Hepatocyte (in vitro differentiated cells): ENCODE data around the gene CBX3. TPM values are rescaled to one million over a fixed set of nuclear protein-coding genes. Genes with fewer than 3 reads are reported as not detected.

Experiments
- DNase-seq: peaks from one replicate; pipeline ENCODE4 v3.0.0-alpha.2; 2016; ENCODE audit warnings: low spot score
- H2AFZ ChIP-seq: fragments of 200-600 bp; sonication (generic); 2 replicates; pipeline ENCODE4 v1.6.0; 2016; ENCODE audit warnings: antibody characterized with exemption, mild to moderate bottlenecking
- H3K27ac ChIP-seq: fragments of 200-600 bp; sonication (generic); 2 replicates; pipeline ENCODE4 v1.5.1; 2016; ENCODE audit warnings: mild to moderate bottlenecking
- H3K27me3 ChIP-seq: fragments of 200-600 bp; sonication (generic); 2 replicates; pipeline ENCODE4 v1.6.1; 2016
- H3K36me3 ChIP-seq: fragments of 200-600 bp; sonication (generic); replicated peaks from 2 replicates; pipeline ENCODE4 v1.5.1; 2016; ENCODE audit warnings: low read depth; ENCODE audit not compliant: insufficient read depth
- H3K4me1 ChIP-seq: fragments of 200-600 bp; sonication (generic); 2 replicates; pipeline ENCODE4 v1.5.1; 2016; ENCODE audit warnings: mild to moderate bottlenecking, moderate library complexity; ENCODE audit not compliant: insufficient read depth
- H3K4me2 ChIP-seq: fragments of 200-600 bp; sonication (generic); 2 replicates; pipeline ENCODE4 v1.6.0; 2016
- H3K4me3 ChIP-seq: fragments of 200-600 bp; sonication (generic); 2 replicates; pipeline ENCODE4 v1.5.1; 2016; ENCODE audit warnings: mild to moderate bottlenecking
- H3K79me2 ChIP-seq: fragments of 200-600 bp; sonication (generic); 2 replicates; pipeline ENCODE4 v1.6.0; 2017; ENCODE audit warnings: mild to moderate bottlenecking
- H3K9me2 ChIP-seq: fragments of 200-600 bp; sonication (generic); replicated peaks from 2 replicates; pipeline ENCODE4 v1.6.0; 2017; ENCODE audit warnings: mild to moderate bottlenecking; ENCODE audit not compliant: insufficient read depth
- H3K9me3 ChIP-seq: fragments of 200-600 bp; sonication (generic); 2 replicates; pipeline ENCODE4 v1.5.1; 2016; ENCODE audit warnings: low read depth, mild to moderate bottlenecking
- H4K20me1 ChIP-seq: fragments of 200-600 bp; sonication (generic); 2 replicates; pipeline ENCODE4 v1.6.0; 2016; ENCODE audit warnings: mild to moderate bottlenecking; ENCODE audit not compliant: insufficient read depth, poor library complexity, severe bottlenecking
- EZH2 ChIP-seq: fragments of 200-600 bp; sonication (generic); IDR thresholded peaks from 2 replicates; pipeline ENCODE4 v1.6.1; 2016; ENCODE audit warnings: antibody characterized with exemption, mild to moderate bottlenecking, borderline replicate concordance
- EZH2phosphoT487 ChIP-seq: fragments of 200-600 bp; sonication (generic); IDR thresholded peaks from one replicate; pipeline ENCODE4 v1.6.1; 2018; ENCODE audit warnings: antibody characterized with exemption, mild to moderate bottlenecking, low read depth, moderate library complexity; ENCODE audit not compliant: unreplicated experiment, severe bottlenecking
- WGBS: methylation state at CpG from one replicate; pipeline ENCODE4 v1.1.6; 2016; ENCODE audit warnings: low lambda C conversion rate; ENCODE audit errors: missing lambda C conversion rate; 5-methylcytosine and 5-hydroxymethylcytosine counted together
- polyA plus RNA-seq: library from polyadenylated mRNA; unstranded; fragments of >200 nt; fragmentation: Nextera tagmentation; extraction: Ambion mirVana; gene quantifications from 2 replicates; pipeline ENCODE4 v1.2.1, GENCODE V29; 2016
- total RNA-seq: library from RNA; depleted of rRNA; stranded (reverse); fragments of >200 nt; gene quantifications from 2 replicates; pipeline ENCODE4 v1.2.3, GENCODE V29; 2014
- TF ChIP-seq, protein P1 (sequence below): fragments of 200-600 bp; sonication (generic); IDR thresholded peaks from 2 replicates; pipeline ENCODE4 v1.5.1; 2016; ENCODE audit warnings: antibody characterized with exemption, mild to moderate bottlenecking; ENCODE audit not compliant: poor library complexity

The CBX3 gene
- total and polyA plus RNA-seq, 2 experiments from 2014 or later: 120 to 165 TPM

DNA sequence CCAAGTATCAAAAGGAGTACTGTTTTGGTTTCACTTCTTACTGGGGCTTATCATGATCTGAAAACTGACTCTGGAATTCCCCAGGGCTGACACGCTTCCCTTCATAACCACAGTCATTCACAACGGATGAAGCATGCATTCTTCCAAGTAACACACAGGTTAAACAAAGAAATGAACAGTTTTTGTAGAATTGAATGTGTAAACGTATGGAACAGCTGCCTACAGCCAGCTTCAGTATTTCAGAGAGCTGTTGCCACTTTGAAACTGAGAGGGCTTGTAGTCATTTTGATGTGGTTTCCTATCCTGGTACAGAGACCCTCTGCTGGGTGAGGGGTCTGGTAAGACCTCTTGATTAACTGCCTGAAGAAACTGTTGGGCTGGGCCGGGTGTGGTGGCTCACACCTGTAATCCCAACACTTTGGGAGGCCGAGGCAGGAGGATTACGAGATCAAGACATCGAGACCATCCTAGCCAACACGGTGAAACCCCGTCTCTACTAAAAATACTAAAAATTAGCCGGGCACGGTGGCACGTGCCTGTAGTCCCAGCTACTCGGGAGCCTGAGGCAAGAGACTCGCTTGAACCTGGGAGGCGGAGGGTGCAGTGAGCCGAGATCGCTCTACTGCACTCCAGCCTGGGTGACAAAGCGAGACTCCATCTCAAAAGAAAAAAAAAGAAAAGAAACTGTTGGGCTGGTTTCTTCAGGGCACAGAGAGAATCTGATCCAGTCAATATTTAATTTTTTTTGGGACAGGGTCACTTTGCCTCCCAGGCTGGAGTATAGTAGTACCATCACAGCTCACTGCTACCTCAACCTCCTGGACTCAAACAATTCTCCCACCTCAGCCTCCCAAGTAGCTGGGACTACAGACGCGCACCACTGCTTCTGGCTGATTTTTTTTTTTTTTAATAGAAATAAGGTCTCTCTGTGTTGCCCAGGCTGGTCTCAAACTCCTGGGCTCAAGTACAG, 44.8 kb upstream of the CBX3 start:
- WGBS: 82% methylated on average over 20 of the region's 20 CpGs
- H3K36me3 ChIP-seq: no peaks in the 10 kb centered on the region
- TF ChIP-seq EZH2 (no peak), EZH2phosphoT487 (no peak)
- TF ChIP-seq, protein P1, sequence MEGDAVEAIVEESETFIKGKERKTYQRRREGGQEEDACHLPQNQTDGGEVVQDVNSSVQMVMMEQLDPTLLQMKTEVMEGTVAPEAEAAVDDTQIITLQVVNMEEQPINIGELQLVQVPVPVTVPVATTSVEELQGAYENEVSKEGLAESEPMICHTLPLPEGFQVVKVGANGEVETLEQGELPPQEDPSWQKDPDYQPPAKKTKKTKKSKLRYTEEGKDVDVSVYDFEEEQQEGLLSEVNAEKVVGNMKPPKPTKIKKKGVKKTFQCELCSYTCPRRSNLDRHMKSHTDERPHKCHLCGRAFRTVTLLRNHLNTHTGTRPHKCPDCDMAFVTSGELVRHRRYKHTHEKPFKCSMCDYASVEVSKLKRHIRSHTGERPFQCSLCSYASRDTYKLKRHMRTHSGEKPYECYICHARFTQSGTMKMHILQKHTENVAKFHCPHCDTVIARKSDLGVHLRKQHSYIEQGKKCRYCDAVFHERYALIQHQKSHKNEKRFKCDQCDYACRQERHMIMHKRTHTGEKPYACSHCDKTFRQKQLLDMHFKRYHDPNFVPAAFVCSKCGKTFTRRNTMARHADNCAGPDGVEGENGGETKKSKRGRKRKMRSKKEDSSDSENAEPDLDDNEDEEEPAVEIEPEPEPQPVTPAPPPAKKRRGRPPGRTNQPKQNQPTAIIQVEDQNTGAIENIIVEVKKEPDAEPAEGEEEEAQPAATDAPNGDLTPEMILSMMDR: no peak
- H3K4me1 ChIP-seq: peaks cover 25% of the 10 kb centered on the region
- DNase-seq: peak; percentile 51
- H3K4me2 ChIP-seq: peak overlapping the region; percentile 57
- H3K9me2 ChIP-seq: no peaks in the 10 kb centered on the region
- no peaks in the 10 kb centered on the region for H3K9me3 ChIP-seq
- H3K4me3 ChIP-seq: no peak overlapping the region
- peaks cover 42% of the 10 kb centered on the region for H3K79me2 ChIP-seq
- H4K20me1 ChIP-seq: no peaks in the 10 kb centered on the region
- H3K27ac ChIP-seq: peak overlapping the region; percentile 84
- H3K27me3 ChIP-seq: peaks cover 15% of the 10 kb centered on the region
- H2AFZ ChIP-seq: no peak overlapping the region

GRCh38 chr7:26157520-26158105, 43.9 kb upstream of the CBX3 start:
- H3K27me3 ChIP-seq: peaks cover 15% of the 10 kb centered on the region
- no peaks in the 10 kb centered on the region for H3K36me3 ChIP-seq
- no peaks in the 10 kb centered on the region for H3K9me3 ChIP-seq
- H3K4me2 ChIP-seq: no peak overlapping the region
- TF ChIP-seq, protein P1: no peak
- TF ChIP-seq EZH2phosphoT487: no peak
- no peak for TF ChIP-seq EZH2
- 72% methylated on average over 4 of the region's 4 CpGs for WGBS
- no peak overlapping the region for H2AFZ ChIP-seq
- no peaks in the 10 kb centered on the region for H3K9me2 ChIP-seq
- no peaks in the 10 kb centered on the region for H4K20me1 ChIP-seq
- peaks cover 25% of the 10 kb centered on the region for H3K4me1 ChIP-seq
- no peak for DNase-seq
- no peak overlapping the region for H3K27ac ChIP-seq
- peaks cover 42% of the 10 kb centered on the region for H3K79me2 ChIP-seq
- H3K4me3 ChIP-seq: no peak overlapping the region

GRCh38 chr7:26159243-26159642, 42.3 kb upstream of the CBX3 start:
- H3K9me3 ChIP-seq: no peaks in the 10 kb centered on the region
- H3K79me2 ChIP-seq: peaks cover 34% of the 10 kb centered on the region
- H3K4me1 ChIP-seq: peaks cover 20% of the 10 kb centered on the region
- no peak overlapping the region for H3K4me2 ChIP-seq
- peak overlapping the region; percentile 44 for H3K27ac ChIP-seq
- DNase-seq: no peak
- H4K20me1 ChIP-seq: no peaks in the 10 kb centered on the region
- peaks cover 1% of the 10 kb centered on the region for H3K27me3 ChIP-seq
- H3K9me2 ChIP-seq: no peaks in the 10 kb centered on the region
- no peak overlapping the region for H3K4me3 ChIP-seq
- TF ChIP-seq EZH2phosphoT487 (no peak), EZH2 (no peak)
- TF ChIP-seq, protein P1: no peak
- no peak overlapping the region for H2AFZ ChIP-seq
- WGBS: 54% methylated on average over 2 of the region's 2 CpGs
- H3K36me3 ChIP-seq: no peaks in the 10 kb centered on the region
